ENCODE data around the gene KDM8.
A peak's percentile ranks its signal among the peaks of the same experiment; 100 is the strongest.

Gene KDM8

GRCh38 chr16:27229891-27230470 is 26.7 kb downstream of the KDM8 start:
- DNase-seq (ENCODE audit: low read depth in 2 of 2), result no peak

GRCh38 chr16:27230562-27231001 is 27.3 kb downstream of the KDM8 start:
- peak; percentile 53 to 61 for DNase-seq (ENCODE audit: low read depth in 2 of 2)

DNA sequence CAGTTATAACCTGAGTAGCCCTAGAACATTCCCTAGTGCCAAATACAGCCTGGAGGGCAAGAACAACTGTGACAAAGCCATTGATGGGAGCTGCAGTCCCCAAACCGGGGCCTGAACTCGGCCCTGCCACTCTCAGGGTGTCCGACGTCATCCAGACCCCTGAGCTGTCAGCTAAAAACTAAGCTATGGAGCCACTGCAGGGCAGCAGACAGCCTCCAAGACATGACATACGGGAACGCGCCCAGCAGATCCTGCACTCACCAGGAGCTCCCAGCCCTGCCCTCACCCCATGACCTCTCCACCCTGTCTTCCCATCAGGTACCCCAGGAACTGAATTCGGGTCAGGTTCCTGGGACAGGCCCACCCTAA is 28.4 kb downstream of the KDM8 start:
- no peak for DNase-seq (ENCODE audit: low read depth in 2 of 2)

- DNase-seq (ENCODE audit: low read depth in 2 of 2), result no peak
These were observed 29.0 kb downstream of the KDM8 start for GRCh38 chr16:27232061-27232900.

GRCh38 chr16:27232901-27233625 is 29.7 kb downstream of the KDM8 start:
- no peak for DNase-seq (ENCODE audit: low read depth in 2 of 2)

DNA sequence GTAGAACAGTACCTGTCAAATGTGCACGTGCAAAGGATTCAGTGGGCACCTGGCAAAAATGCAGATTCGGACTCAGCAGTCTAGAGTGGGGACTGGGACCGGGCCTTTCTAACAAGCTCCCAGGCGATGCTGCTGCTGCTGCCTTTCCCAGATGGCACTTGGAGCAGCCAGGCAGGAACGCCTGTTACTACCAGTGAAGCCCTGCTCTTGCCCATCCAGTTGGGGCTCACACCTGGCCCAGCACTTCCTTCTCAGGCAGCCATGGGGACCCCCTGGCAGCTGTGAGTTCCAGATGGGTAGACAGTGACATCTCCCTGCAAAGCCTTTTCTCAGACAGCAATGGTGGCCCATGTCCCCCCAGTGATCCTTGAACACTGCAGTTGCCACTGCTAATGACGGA is 30.4 kb downstream of the KDM8 start:
- no peak for DNase-seq (ENCODE audit: low read depth in 2 of 2)

- DNase-seq (ENCODE audit: low read depth in 2 of 2), result no peak
These were observed 30.8 kb downstream of the KDM8 start for GRCh38 chr16:27234171-27234570.

GRCh38 chr16:27234603-27235002 is 31.3 kb downstream of the KDM8 start:
- no peak for DNase-seq (ENCODE audit: low read depth in 2 of 2)

DNA sequence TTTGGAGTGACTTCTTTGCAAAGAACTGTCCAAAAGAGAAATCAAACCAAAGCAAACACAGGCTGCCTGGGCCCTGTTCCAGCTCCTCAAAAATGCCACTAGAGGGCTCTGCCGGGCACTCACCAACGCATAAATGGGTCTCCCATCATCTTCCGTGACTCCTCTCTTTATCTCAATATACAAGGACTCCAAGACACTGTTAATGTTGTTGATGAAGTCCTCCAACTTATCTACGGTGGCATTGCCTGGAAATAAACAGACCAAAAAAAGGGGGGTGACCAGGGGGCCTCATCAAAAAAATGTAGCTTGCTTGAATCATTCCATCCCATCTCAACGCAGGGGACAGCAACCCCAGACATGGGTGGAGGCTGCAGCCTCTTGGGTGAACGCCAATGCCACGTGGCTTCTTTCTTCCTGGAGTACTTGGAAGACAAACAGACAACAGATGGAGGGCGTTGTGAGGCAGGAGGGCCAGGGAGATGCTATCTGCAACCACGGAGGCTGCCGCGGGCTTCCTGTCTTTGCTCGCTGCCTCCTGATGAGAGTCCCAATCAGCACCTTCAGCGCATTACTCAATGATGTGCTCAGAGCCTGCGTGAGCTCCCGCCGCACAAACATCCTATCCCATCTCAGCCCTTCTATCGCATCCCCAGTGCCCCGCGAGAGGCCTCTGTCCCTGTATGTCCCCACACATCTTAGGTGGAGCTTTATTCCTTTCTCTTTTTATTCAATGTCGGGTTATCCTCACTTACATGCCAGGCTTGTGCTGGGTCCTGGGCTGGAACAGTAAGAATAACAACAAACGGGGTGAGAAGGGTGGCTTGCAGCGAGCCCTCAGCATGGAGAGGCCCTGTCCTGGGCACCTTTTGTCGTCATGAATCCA is 32.0 kb downstream of the KDM8 start:
- peak; percentile 76 to 81 for DNase-seq (ENCODE audit: low read depth in 2 of 2)

- DNase-seq (ENCODE audit: low read depth in 2 of 2), result no peak
These were observed 32.6 kb downstream of the KDM8 start for GRCh38 chr16:27235938-27236245.

DNA sequence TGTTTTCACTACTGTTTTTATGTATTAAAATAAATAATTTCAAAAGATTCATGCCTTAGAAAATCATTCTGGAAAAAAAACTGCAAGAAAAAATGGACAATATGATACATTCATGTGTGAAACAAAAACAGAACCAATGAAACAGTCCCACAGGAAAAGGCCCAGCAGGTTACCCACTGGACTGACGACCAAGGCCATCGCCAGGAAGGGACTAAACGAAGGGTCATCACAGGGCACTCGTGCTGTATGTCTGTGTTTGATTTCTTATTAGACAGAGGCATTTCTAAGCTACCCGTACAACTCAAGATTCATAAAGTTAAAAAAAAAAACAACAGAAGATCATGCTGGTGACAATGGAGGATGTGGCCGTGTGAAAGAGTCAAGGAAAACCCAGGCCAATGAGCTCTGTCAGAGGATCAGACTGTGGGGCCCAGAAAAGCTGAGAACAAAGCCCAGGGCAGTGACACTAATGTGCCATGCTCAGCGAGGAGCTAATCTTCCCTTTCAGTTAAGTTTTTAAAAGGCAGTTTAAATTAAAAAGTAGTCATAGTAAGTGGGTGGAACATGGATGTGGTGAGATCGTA is 33.4 kb downstream of the KDM8 start:
- no peak for DNase-seq (ENCODE audit: low read depth in 2 of 2)

- DNase-seq (ENCODE audit: low read depth in 2 of 2), result peak; percentile 50 to 62
These were observed 34.1 kb downstream of the KDM8 start for GRCh38 chr16:27237219-27238015.

DNA sequence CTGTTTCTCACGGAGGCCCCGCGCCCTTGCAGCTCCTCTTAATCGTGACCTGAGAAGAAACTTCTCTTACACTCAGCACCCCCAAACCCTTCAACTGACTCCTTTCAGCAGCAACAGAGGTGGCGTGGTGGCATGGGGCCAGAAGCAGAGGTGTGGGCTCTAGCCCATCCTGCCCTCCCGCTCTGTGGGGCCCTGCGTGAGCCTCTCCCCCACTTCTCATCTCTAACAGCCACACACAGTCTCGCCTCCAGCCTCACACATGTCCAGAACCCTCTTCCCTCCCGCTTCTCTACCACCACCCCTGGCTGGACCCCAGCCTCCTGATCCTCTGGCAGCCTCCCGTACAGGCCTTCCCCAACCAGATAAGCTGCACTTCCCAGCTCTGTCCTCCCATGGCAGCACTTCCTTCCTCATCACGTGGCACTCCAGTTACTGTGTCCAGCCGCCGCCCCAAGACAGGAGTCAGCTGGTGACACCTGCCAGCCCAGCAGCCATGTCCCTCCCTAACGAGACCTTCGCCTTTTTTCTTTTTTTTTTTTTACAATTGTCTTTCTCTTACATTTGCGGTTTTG is 34.8 kb downstream of the KDM8 start:
- DNase-seq (ENCODE audit: low read depth in 2 of 2), result no peak

GRCh38 chr16:27238591-27238990 is 35.3 kb downstream of the KDM8 start:
- DNase-seq (ENCODE audit: low read depth in 2 of 2), result no peak

DNA sequence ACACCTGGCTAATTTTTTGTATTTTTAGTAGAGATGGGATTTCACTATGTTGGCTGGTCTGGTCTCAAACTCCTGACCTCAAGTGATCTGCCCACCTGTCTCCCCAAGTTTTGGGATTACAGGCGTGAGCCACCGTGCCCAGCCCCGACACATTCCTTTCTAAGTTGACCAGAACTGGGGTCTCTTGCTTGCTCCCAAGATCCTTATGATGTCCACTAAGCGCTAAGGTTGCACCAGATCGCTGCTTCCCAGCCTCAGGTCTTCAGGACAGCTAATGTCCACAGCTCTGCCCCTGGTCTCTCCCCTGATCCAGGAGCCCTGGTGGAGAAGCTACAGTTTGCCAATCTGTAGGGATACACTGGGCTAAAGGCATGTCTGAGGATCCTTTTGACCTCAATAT is 35.7 kb downstream of the KDM8 start:
- no peak for DNase-seq (ENCODE audit: low read depth in 2 of 2)

DNA sequence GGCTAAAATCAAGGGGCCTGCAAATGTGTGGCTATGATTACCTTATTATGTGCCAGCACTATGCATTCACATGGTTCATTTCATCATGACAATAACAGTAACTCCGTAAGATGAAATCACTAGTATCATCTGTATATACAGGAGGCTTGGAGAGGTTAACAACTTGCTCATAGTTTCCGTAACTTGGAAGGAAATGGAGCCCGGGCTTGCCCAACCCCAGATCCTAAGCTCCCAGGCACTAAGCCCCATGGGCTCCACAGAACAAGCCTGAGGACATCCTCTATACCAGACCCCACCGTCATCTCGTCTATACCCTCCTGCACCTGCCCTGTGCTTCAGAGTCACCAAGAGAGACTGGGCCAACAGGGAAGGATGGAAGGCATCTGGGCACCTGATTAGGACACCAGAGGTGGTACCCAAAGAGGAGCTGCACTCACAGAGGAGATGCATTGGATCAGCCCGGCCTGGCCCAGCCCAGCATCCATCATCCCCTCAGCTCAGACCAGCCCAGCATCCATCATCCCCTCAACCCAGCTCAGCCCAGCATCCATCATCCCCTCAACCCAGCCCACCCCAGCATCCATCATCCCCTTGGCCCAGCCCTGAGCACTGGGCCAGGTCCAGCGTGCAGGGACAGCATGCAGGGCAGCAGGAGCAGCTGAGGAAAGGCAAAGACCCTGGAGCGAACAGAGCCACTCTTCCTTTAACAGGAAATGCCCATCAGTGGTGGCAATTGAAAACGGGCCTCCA is 36.8 kb downstream of the KDM8 start:
- no peak for DNase-seq (ENCODE audit: low read depth in 2 of 2)

GRCh38 chr16:27240948-27241531 is 37.7 kb downstream of the KDM8 start:
- no peak for DNase-seq (ENCODE audit: low read depth in 2 of 2)

GRCh38 chr16:27241658-27242057 is 38.3 kb downstream of the KDM8 start:
- no peak for DNase-seq (ENCODE audit: low read depth in 2 of 2)

DNA sequence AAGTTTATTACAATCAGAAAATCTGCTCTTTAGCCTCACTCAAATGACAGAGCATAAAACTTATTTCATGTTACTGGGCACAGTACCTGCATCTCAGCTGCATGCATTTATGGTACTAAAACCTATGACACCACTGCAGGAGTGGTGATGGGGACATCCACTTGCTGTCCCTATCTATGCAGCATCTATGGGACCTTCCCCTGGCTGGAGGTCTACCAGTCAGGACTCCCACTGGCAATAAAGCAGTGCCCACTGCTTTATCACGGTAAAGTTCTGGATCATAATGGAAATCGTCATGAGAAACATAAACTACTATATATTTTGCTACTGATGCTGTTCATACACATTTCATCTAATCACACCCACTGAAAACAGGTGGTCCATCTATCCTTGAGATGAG is 39.1 kb downstream of the KDM8 start:
- DNase-seq (ENCODE audit: low read depth in 2 of 2), result no peak
